EL (cell line): ENCODE results near the gene SNAP47.
A peak's percentile ranks its signal among the peaks of the same experiment; 100 is the strongest.
"Not testable (repeated sequence)": the region's sequence is repeated elsewhere in the genome, so short reads cannot be mapped to it uniquely, and the experiment has no call there.

Source experiments
- DNase-seq: peaks from one replicate; pipeline ENCODE4 v3.0.0-alpha.2; 2016

SNAP47 gene

GRCh38 chr1:227734856-227735538 is at the start of gene SNAP47, which contains the start of gene JMJD4:
TSS of gene SNAP47 (plus strand) at chr1:227735435. CDS start at chr1:227747737, 12,302 bp downstream.
TSS of gene JMJD4 (minus strand) at chr1:227735302. CDS start at chr1:227735273, 29 bp downstream.
- DNase-seq, result peak; percentile 90

GRCh38 chr1:227685807-227686206 is 49.4 kb upstream of the SNAP47 start:
- DNase-seq, result no peak

- no peak for DNase-seq
These were observed 37.8 kb upstream of the SNAP47 start for GRCh38 chr1:227697321-227697864.

- DNase-seq, result not testable (repeated sequence)
These were observed 33.6 kb upstream of the SNAP47 start for GRCh38 chr1:227701631-227702030.

- DNase-seq, result no peak
These were observed 27.4 kb upstream of the SNAP47 start for GRCh38 chr1:227707846-227708245.

- DNase-seq, result no peak
These were observed 25.8 kb upstream of the SNAP47 start for GRCh38 chr1:227709451-227709850.

GRCh38 chr1:227710474-227710873 is 24.8 kb upstream of the SNAP47 start:
- DNase-seq, result not testable (repeated sequence)

- DNase-seq, result no peak
These were observed 22.6 kb upstream of the SNAP47 start for GRCh38 chr1:227712648-227713047.

- DNase-seq, result no peak
These were observed 16.3 kb upstream of the SNAP47 start for GRCh38 chr1:227718932-227719331.

GRCh38 chr1:227723474-227723873 is 11.8 kb upstream of the SNAP47 start:
- DNase-seq, result no peak

- DNase-seq, result no peak
These were observed 10.2 kb upstream of the SNAP47 start for GRCh38 chr1:227725046-227725445.

GRCh38 chr1:227726318-227726717 is 8.9 kb upstream of the SNAP47 start:
- DNase-seq, result no peak

- DNase-seq, result no peak
These were observed 8.2 kb upstream of the SNAP47 start for GRCh38 chr1:227726924-227727599.

GRCh38 chr1:227728059-227728891 is 7.0 kb upstream of the SNAP47 start:
- DNase-seq, result peak; percentile 67

- DNase-seq, result no peak
These were observed 6.4 kb upstream of the SNAP47 start for GRCh38 chr1:227728892-227729143.

GRCh38 chr1:227729144-227729880 is 5.9 kb upstream of the SNAP47 start:
- no peak for DNase-seq

- DNase-seq, result peak; percentile 57
These were observed 5.2 kb upstream of the SNAP47 start for GRCh38 chr1:227729881-227730629.

- no peak for DNase-seq
These were observed 4.5 kb upstream of the SNAP47 start for GRCh38 chr1:227730630-227731151.

- no peak for DNase-seq
These were observed 4.0 kb upstream of the SNAP47 start for GRCh38 chr1:227731241-227731677.

GRCh38 chr1:227731696-227732585 is 3.3 kb upstream of the SNAP47 start:
- no peak for DNase-seq
